NB4 (cell line): Measurements from ENCODE around the gene LGALS8.

Source experiments
- DNase-seq: peaks from one replicate; pipeline ENCODE4 v3.0.0; 2010; ENCODE audit warnings: low read depth
- H3K4me3 ChIP-seq: one replicate; pipeline ENCODE4 v1.5.1; 2011; ENCODE audit warnings: mild to moderate bottlenecking, low read depth, low read length, moderate library complexity
- CTCF ChIP-seq: IDR thresholded peaks from one replicate; pipeline ENCODE4 v1.5.1; 2012; ENCODE audit warnings: low read depth, low read length
- MAX ChIP-seq: IDR thresholded peaks from 2 replicates; pipeline ENCODE4 v1.6.1; 2011; ENCODE audit warnings: low read depth, low read length
- MYC ChIP-seq: IDR thresholded peaks from 2 replicates; pipeline ENCODE4 v1.6.1; 2011; ENCODE audit warnings: low read depth, low read length
- POLR2A ChIP-seq: IDR thresholded peaks from 2 replicates; pipeline ENCODE4 v1.6.1; 2011; ENCODE audit warnings: mild to moderate bottlenecking; ENCODE audit not compliant: insufficient read length; ENCODE audit errors: extremely low read depth

Gene LGALS8

GRCh38 chr1:236558846-236559245, 35.1 kb downstream of the LGALS8 start:
- TF ChIP-seq CTCF (no peak), MYC (no peak)
- H3K4me3 ChIP-seq = no peak overlapping the region
- no peak for DNase-seq

- TF ChIP-seq MYC = no peak
- no peak for TF ChIP-seq MAX
- TF ChIP-seq CTCF = no peak
- no peak for TF ChIP-seq POLR2A
- no peak overlapping the region for H3K4me3 ChIP-seq
- no peak for DNase-seq
These were observed 36.5 kb downstream of the LGALS8 start for GRCh38 chr1:236560213-236560771.

GRCh38 chr1:236561976-236562375, 38.2 kb downstream of the LGALS8 start:
- DNase-seq = no peak
- TF ChIP-seq MAX = no peak
- no peak for TF ChIP-seq POLR2A
- no peak for TF ChIP-seq CTCF
- no peak for TF ChIP-seq MYC
- H3K4me3 ChIP-seq = no peak overlapping the region

GRCh38 chr1:236565530-236565929, 41.7 kb downstream of the LGALS8 start:
- DNase-seq = no peak
- no peak for TF ChIP-seq CTCF
- TF ChIP-seq MAX = no peak
- TF ChIP-seq POLR2A = no peak
- no peak for TF ChIP-seq MYC
- no peak overlapping the region for H3K4me3 ChIP-seq

GRCh38 chr1:236568285-236568894, 44.6 kb downstream of the LGALS8 start:
- H3K4me3 ChIP-seq = no peak overlapping the region
- no peak for DNase-seq
- no peak for TF ChIP-seq MAX
- no peak for TF ChIP-seq POLR2A
- no peak for TF ChIP-seq MYC
- no peak for TF ChIP-seq CTCF
